GM13977 (cell line): ENCODE measurements around the gene DUSP22.

Experiments used
- DNase-seq: peaks from one replicate; pipeline ENCODE4 v3.0.0; 2012; ENCODE audit warnings: low spot score
- CTCF ChIP-seq: IDR thresholded peaks from 2 replicates; pipeline ENCODE4 v1.5.1; 2012; ENCODE audit warnings: mild to moderate bottlenecking, control low read depth; ENCODE audit not compliant: insufficient read depth; ENCODE audit errors: extremely low read depth, missing control alignments
- in situ Hi-C: fragments of 300-500 bp; cut with MboI; formaldehyde crosslinking; loops from one replicate; pipeline ENCODE4 v1.12.0; 2022; ENCODE audit warnings: low sequenced_read_pairs, low pct_unique_long_range_greater_than_20kb, mixed read lengths, inconsistent platforms; ENCODE audit not compliant: unreplicated experiment

Gene DUSP22

GRCh38 chr6:298233-299103, 6.2 kb downstream of the DUSP22 start:
- in situ Hi-C loops = no loop called here
- DNase-seq = no peak
- no peak for TF ChIP-seq CTCF

- TF ChIP-seq CTCF = no peak
- in situ Hi-C loops = no loop called here
- no peak for DNase-seq
These were observed 7.1 kb downstream of the DUSP22 start for GRCh38 chr6:299104-299980.

GRCh38 chr6:300026-300425, 7.7 kb downstream of the DUSP22 start:
- no peak for TF ChIP-seq CTCF
- in situ Hi-C loops = no loop called here
- DNase-seq = no peak

- in situ Hi-C loops = no loop called here
- TF ChIP-seq CTCF = no peak
- no peak for DNase-seq
These were observed 8.4 kb downstream of the DUSP22 start for GRCh38 chr6:300494-301198.

GRCh38 chr6:301526-301925, 9.2 kb downstream of the DUSP22 start:
- no peak for TF ChIP-seq CTCF
- no peak for DNase-seq
- in situ Hi-C loops = no loop called here
